Keratinocyte (primary cell): ENCODE data around the gene ZNF544.

Experiments used
- EZH2 ChIP-seq: IDR thresholded peaks from one replicate; pipeline ENCODE4 v1.6.1; 2012; ENCODE audit warnings: inconsistent platforms, mild to moderate bottlenecking, low read length, moderate library complexity
- TF ChIP-seq, protein P1 (sequence below), 3 experiments: IDR thresholded peaks in 1 of 3; conservative IDR thresholded peaks in 1 of 3; optimal IDR thresholded peaks in 1 of 3; 2 replicates in 2 of 3; 3 replicates in 1 of 3; pipeline versions ENCODE3 to v1.5.1; 2011; ENCODE audit warnings: low read length in 3 of 3, mild to moderate bottlenecking in 3 of 3, moderate library complexity in 2 of 3, control low read depth in 1 of 3, inconsistent platforms in 1 of 3; ENCODE audit not compliant: insufficient read depth in 2 of 3; ENCODE audit errors: extremely low read depth in 1 of 3

DNA sequence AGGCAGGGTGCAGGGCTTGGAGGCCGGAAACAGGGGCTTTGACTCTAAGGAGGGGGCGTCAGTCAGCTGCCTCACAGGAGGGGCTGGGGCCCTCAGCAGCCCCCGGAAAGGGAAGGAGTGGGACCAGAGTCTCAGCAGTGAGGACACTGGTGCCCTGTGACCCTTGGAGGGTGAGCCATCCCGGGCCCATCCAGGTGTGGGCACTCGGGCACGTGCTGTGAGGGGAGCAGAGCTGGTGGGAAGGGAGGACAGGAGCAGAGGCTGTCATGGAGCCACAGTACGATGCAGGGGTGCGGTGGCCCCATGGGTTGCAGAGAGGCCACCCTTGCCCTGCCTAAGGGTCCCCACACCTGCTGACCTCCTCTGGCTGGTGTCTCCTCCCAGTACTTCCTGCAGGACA lies 19.1 kb upstream of the ZNF544 start:
- TF ChIP-seq, protein P1, sequence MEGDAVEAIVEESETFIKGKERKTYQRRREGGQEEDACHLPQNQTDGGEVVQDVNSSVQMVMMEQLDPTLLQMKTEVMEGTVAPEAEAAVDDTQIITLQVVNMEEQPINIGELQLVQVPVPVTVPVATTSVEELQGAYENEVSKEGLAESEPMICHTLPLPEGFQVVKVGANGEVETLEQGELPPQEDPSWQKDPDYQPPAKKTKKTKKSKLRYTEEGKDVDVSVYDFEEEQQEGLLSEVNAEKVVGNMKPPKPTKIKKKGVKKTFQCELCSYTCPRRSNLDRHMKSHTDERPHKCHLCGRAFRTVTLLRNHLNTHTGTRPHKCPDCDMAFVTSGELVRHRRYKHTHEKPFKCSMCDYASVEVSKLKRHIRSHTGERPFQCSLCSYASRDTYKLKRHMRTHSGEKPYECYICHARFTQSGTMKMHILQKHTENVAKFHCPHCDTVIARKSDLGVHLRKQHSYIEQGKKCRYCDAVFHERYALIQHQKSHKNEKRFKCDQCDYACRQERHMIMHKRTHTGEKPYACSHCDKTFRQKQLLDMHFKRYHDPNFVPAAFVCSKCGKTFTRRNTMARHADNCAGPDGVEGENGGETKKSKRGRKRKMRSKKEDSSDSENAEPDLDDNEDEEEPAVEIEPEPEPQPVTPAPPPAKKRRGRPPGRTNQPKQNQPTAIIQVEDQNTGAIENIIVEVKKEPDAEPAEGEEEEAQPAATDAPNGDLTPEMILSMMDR (optimal IDR thresholded peaks at IDR 0.05 in 1 of 3, IDR thresholded peaks at IDR 0.05 in 1 of 3, conservative IDR thresholded peaks at IDR 0.05 in 1 of 3; ENCODE audit: extremely low read depth in 1 of 3, insufficient read depth in 2 of 3, low read length in 3 of 3): no peak
- TF ChIP-seq EZH2: no peak
